T-helper 22 cell (primary cell): ENCODE data around the gene AMIGO2.
"Not testable (repeated sequence)": the region's sequence is repeated elsewhere in the genome, so short reads cannot be mapped to it uniquely, and the experiment has no call there.

Experiments
- DNase-seq: peaks from one replicate; pipeline ENCODE4 v3.0.0-alpha.2; 2020; ENCODE audit warnings: low read depth

The AMIGO2 gene

DNA sequence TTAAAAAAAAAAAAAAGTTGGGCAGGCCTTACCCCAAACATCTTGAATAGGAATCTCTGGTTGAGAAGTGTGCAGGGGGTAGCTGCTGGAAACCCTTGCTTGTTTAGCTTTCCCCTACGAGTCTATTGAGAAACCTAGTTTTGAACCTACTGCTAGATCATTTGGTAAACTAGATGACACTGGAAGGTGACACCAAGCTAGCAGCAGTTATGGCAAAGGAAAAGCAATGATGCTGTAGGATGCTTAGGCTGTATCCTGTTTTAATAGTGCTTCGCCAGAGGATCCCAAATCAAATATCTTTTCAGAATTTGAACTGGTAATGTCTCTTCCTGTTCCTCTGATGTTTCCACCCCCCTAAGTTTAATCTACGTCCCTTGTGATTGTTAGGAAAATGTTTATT lies 5.8 kb downstream of the AMIGO2 start:
- DNase-seq: no peak

DNA sequence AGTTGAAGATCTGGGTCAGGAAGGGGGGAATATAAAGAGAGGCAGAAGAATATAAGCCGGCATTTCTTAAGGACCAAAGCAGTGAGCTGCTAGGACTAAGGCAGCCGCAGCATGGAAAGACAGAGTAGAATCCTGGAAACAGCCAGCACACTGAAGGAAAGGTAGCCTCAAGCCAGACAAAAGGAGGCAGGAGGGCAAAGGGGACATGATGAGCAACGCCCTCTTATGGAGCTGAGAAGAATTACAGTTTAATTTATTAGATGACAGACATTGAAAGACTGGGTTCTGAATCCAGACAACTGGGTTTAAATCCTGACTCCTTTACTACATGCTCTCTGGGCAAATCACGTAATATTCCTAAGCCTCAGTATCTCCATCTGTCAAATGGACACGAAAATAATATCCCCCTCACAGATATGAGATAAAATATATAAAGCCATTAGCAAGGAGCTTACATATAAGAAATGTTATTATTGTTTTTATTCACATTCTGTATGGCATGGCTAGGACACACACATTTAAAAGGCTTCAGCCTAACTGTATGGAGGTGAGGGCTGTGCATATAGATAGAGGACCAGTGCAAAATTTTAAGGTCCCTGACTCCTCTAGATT lies 8.4 kb downstream of the AMIGO2 start:
- no peak for DNase-seq

DNA sequence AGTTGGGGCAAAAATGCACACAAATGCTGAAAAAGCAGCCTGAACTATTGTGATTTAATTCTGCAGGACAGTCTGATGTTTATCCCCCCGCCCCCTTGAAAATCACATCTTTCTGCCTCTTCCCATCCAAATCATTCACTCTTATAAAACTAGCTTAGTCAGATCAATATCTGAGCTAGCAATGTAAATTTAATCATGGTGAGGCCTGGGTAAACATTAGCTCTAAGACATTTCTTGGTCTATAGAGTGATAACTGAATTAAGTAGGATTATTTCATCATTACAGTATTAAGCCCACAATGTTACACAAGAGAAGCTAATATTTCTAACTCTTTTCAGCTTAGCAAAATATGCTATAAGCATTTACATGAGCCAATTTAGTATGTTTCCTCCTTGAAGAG lies 9.4 kb downstream of the AMIGO2 start:
- no peak for DNase-seq

DNA sequence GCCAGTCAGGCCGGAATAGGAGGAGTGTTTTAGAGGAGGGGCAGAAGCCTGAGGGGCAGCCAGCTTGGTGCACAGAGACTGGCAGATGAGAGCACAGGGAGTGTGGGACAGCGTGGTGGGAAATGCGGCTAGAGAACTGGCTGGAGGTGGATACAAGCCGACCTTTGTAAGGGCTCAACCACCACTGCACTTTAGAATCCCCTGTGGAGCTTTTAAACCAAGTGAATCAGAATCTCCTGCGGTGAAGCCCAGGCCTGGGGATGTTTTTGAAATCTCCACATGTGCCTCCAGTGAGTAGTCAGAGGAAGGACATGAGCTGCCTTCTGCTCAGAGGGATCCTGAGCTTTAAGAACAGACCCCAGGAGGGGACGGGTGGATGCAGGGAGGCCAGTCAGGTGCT lies 11.2 kb downstream of the AMIGO2 start:
- no peak for DNase-seq

DNA sequence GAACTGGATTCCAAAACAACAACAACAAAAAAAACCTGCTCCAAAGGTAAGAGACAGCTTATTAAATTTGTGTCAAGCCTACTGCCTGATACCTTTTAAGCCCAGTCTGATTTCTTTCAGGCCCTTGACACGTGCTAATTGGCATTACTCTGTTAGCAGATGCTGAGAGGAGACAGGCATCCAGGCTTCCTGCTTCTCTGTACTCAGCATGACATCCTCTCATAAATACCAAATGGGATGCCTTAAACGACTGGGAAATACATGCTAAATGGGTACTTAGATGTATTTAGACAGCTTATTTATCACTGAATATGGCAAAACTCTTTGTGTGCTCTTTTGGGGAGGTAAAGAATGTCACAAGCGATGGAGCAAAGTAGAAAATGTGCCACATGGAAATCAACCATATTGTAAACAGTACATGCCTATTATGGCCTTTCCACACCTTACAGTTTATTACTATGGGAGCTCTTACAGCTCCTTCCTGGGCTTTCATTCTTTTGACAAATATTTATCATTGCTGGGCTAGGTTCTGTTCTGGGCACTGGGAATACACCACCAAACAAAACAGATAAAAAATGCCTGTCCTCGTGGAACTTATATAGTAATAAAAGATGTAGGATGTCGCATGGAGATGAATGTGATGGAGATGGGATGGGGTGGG lies 11.9 kb downstream of the AMIGO2 start:
- DNase-seq: no peak

DNA sequence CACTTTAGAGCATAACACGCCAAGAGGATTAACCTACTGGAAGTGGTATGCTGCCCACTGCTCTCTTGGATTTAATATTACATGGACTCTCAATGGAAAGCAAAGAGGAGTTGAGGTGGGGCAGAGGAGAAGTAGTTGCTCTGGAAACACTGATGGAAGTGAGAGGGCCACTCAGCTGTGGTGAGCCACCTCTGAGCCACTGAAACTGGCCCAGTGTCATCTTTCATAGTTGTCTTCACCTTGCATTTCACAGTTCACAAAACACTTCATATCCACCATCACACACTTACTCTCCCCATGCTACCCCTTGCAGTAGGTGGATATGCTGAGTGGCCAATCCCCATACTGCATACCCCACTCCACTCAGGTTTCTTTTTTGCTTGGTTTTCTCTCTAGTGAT lies 12.6 kb downstream of the AMIGO2 start:
- DNase-seq: no peak

DNA sequence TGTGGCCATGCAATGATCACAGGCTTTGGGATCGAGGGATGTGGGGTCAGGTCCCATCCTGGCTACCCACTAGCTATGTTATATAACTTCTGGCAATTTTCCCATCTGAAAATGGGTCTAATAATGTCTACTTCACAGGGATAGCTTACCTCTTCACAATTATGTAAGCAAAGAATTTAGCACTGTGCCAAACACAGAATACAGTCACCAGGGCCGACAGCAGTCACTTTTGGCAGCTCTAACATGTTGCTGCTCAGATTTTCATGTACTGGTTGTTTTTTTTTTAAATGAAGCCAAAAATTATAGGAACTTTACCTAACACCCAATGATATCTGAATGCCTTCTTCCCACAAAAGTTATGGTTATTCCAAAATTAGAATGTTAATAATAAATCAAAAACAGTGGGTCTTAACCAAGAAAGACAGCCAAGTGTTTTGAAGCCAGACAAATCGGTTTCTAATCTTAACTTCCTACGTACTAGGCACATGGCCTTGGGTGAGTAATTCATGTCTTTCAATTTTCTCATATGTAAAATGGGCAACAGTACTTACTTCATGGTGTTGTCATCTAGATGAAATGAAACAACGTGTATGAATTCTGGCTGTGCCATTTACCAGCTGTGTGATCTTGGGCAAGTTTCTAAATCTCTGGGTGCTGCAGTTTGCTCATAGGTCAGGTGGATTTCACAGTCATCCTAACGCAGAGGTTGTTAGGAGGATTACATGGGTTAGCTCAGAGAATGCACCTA lies 13.3 kb downstream of the AMIGO2 start:
- DNase-seq: no peak

DNA sequence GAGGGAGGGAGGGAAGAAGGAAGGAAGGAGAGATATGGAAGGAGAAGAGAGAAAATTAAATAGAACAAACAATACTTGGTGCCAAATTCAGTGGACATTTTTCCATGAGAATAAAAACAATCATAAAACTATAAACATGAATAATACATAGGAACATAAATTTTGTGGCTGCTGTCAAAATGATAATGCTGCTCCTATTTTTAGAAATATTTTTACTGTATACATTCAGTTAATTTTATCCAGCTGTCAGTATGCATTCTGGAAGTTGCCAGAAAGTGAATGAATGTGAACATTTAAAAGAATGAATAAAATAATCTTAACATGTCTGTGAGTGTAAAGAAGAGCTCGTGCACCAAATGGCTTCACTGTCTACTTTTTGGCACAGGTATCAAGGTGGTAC lies 14.2 kb downstream of the AMIGO2 start:
- no peak for DNase-seq

DNA sequence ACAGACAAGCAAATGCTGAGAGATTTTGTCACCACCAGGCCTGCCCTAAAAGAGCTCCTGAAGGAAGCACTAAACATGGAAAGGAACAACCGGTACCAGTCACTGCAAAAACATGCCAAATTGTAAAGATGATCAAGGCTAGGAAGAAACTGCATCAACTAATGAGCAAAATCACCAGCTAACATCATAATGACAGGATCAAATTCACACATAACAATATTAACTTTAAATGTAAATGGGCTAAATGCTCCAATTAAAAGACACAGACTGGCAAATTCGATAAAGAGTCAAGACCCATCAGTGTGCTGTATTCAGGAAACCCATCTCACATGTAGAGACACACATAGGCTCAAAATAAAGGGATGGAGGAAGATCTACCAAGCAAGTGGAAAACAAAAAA lies 21.1 kb downstream of the AMIGO2 start:
- not testable (repeated sequence) for DNase-seq

DNA sequence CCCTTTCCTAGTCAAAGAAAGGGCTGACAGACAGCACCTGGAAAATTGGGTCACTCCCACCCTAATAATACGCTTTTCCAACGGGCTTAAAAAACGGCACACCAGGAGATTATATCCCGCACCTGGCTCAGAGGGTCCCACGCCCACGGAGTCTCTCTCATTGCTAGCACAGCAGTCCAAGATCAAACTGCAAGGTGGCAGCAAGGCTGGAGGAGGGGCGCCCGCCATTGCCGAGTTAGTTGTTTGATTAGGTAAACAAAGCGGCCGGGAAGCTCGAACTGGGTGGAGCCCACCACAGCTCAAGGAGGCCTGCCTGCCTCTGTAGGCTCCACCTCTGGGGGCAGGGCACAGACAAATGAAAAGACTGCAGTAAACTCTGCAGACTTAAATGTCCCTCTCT lies 22.8 kb downstream of the AMIGO2 start:
- not testable (repeated sequence) for DNase-seq

DNA sequence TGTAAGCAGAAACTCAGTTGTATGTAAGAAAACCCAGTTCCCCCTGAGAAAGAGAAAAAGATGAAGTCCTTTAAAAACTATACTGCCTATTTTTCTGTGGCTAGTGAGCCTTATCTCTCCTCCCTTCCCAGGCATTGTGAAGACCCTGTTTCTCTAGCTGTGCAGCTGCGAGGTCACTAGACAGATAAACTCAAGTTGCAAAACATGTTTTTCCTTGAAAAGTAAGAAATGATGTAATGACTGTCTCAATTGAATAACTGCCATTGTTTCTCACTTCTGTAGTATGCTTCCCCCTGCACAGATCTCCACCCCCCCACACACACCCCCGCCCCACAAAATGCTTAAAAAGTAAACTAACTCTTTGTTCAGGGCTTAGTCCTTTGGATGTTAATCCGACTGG lies 23.9 kb downstream of the AMIGO2 start:
- not testable (repeated sequence) for DNase-seq

DNA sequence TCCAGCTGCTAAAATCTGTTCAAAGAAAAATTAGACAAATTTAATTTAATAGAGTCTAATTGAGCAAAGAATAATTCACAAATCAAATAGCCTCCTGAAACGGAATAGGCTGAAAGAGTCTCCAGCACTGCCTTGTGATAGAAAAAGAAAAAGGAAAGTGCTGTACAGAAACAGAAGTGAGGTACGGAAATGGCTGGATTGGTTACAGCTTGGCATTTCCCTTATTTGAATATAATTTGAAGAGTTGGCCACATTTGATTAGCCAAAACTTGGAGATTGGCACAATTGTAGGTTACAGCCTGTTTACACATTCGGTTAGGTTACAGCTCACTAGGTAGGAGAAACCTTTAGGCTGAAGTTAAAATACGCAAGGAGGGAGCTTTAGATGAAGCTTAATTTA lies 25.1 kb downstream of the AMIGO2 start:
- no peak for DNase-seq

DNA sequence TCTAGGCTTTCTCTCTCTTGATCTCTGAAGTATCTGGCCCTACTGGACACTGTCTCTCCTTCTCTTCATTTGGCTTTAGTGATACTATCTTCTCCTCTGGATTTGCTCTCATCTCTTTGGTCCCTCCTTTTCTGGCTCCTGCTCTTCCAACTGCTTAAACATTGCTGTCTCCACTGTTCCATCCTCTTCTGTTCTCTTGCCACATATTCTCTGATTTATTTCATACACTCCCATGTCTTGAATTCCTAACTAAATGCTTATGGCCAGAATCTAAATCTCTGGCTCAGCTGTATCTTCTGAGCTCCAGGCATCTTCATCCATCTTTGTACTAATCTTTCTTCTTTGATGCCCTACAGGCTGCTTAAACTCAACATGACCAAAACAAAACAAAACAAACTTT lies 25.8 kb downstream of the AMIGO2 start:
- no peak for DNase-seq

DNA sequence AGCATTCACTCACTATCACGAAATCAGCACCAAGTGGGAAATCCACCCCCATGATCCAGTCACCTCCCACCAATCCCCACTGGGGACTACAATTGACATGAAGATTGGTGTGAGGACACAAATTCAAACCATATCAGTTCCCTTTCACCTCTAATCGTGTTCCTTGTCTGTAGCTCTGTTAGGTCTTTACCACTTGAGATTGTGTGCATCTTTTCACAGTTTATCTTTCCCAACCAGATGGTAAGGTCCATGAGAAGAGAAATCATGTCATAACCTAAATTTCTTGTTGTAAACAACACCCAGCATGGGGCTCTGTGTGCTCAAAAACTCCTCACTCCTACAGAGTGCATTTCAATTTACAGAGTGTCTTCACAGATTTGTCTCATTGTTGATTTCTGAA lies 27.5 kb downstream of the AMIGO2 start:
- DNase-seq: no peak

DNA sequence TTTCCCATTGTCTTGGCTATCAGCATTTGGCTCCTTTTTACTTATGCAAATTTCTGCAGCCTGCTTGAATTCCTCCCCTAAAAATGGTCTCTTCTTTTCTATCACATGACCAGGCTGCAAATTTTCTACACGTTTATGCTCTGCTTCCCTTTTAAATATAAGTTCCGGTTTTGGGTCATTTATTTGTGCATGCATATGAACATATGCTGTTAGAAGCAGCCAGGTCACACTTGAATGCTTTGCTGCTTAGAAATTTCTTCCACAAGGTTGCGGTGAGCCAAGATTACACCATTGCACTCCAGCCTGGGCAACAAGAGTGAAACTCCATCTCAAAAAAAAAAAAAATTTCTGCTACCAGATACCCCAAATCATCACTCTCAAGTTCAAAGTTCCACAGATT lies 28.5 kb downstream of the AMIGO2 start:
- DNase-seq: not testable (repeated sequence)

DNA sequence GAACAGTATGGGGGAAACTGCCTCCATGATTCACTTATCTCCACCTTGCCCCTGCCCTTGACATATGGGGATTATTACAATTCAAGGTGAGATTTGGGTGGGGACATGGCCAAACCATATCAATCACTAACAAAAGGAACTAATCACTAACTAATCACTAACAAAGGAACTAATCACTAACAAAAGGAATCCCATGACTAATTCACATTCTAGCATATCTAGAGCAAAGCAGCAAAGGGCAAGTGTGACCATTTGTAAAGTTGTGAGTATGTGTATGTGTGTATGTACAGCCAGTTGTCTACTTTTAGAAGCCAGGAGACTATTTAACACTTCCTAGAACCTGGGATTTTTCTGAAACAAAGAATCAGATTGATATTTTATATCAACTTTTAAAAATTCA lies 31.2 kb downstream of the AMIGO2 start:
- no peak for DNase-seq

DNA sequence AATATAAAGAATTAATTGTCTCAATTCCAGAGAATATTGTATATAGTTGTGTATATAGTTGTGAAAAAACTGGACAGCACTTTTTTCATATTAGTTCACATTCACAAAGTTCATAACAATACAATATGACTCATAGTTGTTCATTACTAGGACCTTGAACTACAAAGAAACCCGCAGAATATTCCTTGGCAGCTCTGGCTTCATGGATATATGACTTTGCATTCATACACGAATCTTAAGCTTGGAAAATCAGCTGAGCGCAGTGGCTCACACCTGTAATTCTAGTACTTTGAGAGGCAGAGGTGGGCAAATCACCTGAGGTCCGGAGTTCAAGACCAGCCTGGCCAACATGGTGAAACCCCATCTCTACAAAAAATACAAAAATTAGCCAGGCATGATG lies 38.4 kb downstream of the AMIGO2 start:
- no peak for DNase-seq

DNA sequence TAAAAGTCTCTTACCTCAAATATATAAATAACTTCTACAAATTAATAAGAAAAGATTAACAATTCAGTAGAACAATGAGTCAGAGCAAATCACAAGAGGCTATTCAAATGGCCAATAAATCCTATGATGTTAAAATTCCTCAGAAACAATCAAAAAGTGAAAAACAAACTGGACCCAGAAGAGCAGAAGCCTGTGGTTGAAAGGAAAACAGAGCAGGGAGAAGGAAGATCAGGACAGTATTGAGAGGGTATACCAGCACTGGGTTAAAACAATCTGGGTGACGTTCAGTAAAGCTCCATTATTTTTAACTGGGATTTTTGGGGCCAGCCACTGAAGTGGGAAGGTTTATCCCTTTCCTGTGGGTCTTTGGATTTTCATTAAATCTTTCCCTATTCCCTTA lies 40.0 kb downstream of the AMIGO2 start:
- DNase-seq: no peak

DNA sequence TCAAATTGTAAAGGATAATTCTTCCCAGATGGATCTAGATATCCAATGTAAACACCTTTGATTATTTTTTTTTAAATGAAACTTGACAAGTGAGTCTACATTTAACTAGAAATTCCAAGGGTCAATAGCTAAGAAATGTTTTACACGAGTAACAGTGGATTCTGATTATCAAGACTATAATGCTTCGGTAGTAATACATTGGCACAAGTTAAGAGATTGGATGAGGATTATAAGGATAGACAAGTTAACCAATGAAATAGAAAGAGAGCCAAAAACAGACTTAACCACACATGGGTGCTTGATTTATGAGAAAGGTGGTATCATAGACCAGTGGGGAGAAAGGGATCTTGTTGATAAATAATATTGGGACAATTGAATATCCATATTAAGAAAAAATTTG lies 40.7 kb downstream of the AMIGO2 start:
- DNase-seq: no peak

DNA sequence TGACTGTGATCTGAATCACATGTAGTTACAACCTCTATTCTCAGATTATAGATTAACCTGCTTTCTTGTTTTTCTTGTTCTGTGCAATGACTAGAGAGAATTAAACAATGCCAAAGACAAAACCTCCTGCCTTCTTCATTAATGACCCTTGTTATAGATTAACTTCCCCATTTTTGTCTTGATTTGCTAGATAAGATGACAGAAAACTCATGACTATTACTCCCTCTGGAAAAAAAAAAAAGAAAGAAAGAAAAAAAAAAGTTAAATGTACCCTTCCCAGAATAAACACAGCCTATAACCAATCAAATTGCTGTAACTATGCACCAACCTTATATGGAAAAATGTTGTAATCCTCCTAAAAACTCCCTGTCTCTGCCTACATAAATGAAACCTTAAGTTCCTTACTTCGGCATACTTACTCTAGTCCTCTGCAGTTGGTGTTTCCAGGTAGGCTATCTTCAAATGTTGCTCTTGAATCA lies 41.5 kb downstream of the AMIGO2 start:
- no peak for DNase-seq

DNA sequence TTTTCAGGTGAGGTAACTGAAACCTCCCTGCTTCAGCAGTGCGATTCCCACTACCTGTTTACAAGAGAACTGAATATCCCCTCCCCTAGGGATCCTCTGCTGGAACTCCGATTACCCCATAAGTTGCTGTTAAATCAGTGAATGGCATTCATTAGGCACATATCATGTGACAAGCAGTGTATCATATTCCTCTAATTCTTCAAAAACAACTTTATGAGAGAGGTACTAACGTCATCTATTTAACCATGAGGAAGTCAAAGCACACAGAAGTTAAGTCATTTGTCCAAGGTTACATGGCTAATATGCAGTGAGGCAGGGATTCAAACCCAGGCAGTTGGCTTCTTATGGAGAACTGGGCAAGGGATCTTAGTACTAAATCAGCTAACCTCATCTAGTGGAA lies 44.3 kb downstream of the AMIGO2 start:
- DNase-seq: no peak

DNA sequence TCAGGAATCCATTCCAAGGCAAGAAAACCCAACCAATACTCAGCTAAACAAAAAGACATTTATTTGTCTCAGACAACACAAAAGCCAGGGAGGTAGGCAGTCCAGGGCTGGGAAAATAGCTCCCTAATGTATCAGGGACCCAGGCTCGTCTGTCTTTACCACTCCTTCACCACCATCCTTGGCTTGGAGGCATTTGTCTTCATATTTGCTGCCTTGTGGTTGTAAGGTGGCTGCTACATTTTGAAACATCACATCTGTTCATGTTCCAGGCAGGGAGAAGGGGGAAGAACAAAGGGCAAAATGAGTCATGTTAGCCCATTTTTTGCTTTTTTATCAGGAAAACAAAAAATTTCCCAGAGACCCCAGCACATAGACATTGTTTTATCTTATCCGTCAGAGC lies 45.1 kb downstream of the AMIGO2 start:
- DNase-seq: no peak

DNA sequence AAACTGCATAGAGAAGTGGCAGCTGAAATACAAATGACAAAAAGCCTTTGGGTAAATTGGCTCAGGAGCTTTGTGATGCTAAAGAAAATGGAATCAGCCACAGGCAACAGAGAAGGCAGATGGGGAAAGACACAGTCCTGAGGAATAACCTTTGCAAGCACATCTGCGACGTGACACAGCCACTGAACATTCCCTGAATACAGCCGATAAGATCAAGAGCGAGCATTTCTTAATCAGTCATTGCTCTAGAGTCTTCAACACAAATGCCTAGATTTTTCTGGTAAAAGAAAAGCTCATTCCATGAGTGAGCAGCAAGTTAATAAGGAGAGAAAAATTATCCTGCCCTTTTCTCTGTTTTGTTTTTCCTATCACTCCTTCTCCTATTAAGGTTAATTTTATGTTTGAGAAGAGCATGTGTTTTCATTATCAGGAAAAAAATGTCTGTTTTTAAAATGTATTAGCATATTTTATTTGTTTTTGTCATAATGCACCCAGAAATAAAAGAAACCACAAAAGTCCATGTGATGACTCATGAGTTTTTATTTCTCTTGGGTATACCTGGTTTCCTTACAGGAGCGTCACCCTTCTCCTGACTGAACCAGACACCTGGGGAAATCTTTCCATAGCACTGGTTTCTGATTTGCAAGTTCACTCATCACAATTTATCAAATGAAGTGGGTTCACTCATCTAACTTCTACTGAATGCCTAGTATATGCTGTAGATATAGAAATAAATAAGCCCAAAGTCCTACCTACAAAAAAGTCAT lies 45.8 kb downstream of the AMIGO2 start:
- DNase-seq: no peak
